Mesenchymal stem cell (in vitro differentiated cells and primary cell): ENCODE measurements around the gene KBTBD4.

Source experiments
- DNase-seq: peaks from one replicate; pipeline ENCODE4 v3.0.0-alpha.2; 2013
- H2AFZ ChIP-seq: one replicate; pipeline ENCODE4 v1.6.1; 2013; ENCODE audit warnings: low read depth, mild to moderate bottlenecking, control low read depth, inconsistent platforms, low read length, moderate library complexity
- H2AK5ac ChIP-seq: 2 replicates; pipeline ENCODE4 v1.6.1; 2013; ENCODE audit warnings: low read length, moderate library complexity, mild to moderate bottlenecking, inconsistent platforms; ENCODE audit not compliant: severe bottlenecking
- H2BK120ac ChIP-seq: one replicate; pipeline ENCODE4 v1.6.1; 2013; ENCODE audit warnings: low read depth, mild to moderate bottlenecking, inconsistent platforms, low read length, moderate library complexity
- H2BK12ac ChIP-seq, 2 experiments: one replicate each; pipeline ENCODE4 v1.6.1; 2013; ENCODE audit warnings: inconsistent platforms in 2 of 2, low read length in 2 of 2, mild to moderate bottlenecking in 2 of 2, moderate library complexity in 2 of 2, control low read depth in 1 of 2
- H2BK15ac ChIP-seq: one replicate; pipeline ENCODE4 v1.6.1; 2013; ENCODE audit warnings: mild to moderate bottlenecking, low read depth, inconsistent platforms; ENCODE audit not compliant: poor library complexity, severe bottlenecking
- H2BK5ac ChIP-seq: 2 replicates; pipeline ENCODE4 v1.6.1; 2013; ENCODE audit warnings: low read depth, mild to moderate bottlenecking, low read length, control low read depth, inconsistent platforms; ENCODE audit not compliant: poor library complexity, severe bottlenecking
- H3K14ac ChIP-seq, 2 experiments: one replicate each; pipeline ENCODE4 v1.6.1; 2013; ENCODE audit warnings: inconsistent platforms in 2 of 2, low read length in 2 of 2, control low read depth in 1 of 2, mild to moderate bottlenecking in 1 of 2, moderate library complexity in 1 of 2
- H3K18ac ChIP-seq, 2 experiments: one replicate each; pipeline ENCODE4 v1.6.1; 2013; ENCODE audit warnings: inconsistent platforms in 2 of 2, low read length in 2 of 2, control low read depth in 1 of 2, low read depth in 1 of 2, mild to moderate bottlenecking in 1 of 2
- H3K23ac ChIP-seq, 2 experiments: one replicate each; pipeline ENCODE4 v1.6.1; 2013; ENCODE audit warnings: inconsistent platforms in 2 of 2, low read length in 2 of 2, mild to moderate bottlenecking in 2 of 2, moderate library complexity in 2 of 2, control low read depth in 1 of 2
- H3K27ac ChIP-seq: 2 replicates; pipeline ENCODE4 v1.5.1; 2013; ENCODE audit warnings: mild to moderate bottlenecking, moderate library complexity, low read length, control low read depth, inconsistent platforms; ENCODE audit not compliant: poor library complexity, severe bottlenecking
- H3K27me3 ChIP-seq, 2 experiments: 2 replicates each; pipeline versions ENCODE4 v1.6.1 to v1.7.0; 2013; ENCODE audit warnings: low read length in 2 of 2, mild to moderate bottlenecking in 2 of 2, moderate library complexity in 2 of 2, control low read depth in 1 of 2, inconsistent platforms in 1 of 2; ENCODE audit not compliant: control insufficient read depth in 1 of 2, insufficient read depth in 1 of 2
- H3K36me3 ChIP-seq, 2 experiments: 2 replicates each; pipeline versions ENCODE4 v1.6.1 to v1.7.0; 2013; ENCODE audit warnings: low read length in 2 of 2, control low read depth in 1 of 2, inconsistent platforms in 1 of 2, low read depth in 1 of 2, mild to moderate bottlenecking in 1 of 2; ENCODE audit not compliant: insufficient read depth in 2 of 2, control insufficient read depth in 1 of 2
- H3K4ac ChIP-seq, 2 experiments: one replicate each; pipeline ENCODE4 v1.6.1; 2013; ENCODE audit warnings: inconsistent platforms in 2 of 2, low read length in 2 of 2, mild to moderate bottlenecking in 2 of 2, moderate library complexity in 2 of 2, control low read depth in 1 of 2, low read depth in 1 of 2
- H3K4me1 ChIP-seq: 2 replicates; pipeline ENCODE4 v1.6.1; 2013; ENCODE audit warnings: low read depth, low read length, control low read depth; ENCODE audit not compliant: control insufficient read depth, insufficient read depth
- H3K4me2 ChIP-seq: 2 replicates; pipeline ENCODE4 v1.6.1; 2013; ENCODE audit warnings: low read length, mild to moderate bottlenecking, inconsistent platforms; ENCODE audit not compliant: poor library complexity, severe bottlenecking
- H3K4me3 ChIP-seq, 2 experiments: 2 replicates each; pipeline versions ENCODE4 v1.5.1 to v1.7.0; 2013; ENCODE audit warnings: low read length in 2 of 2, mild to moderate bottlenecking in 2 of 2, control low read depth in 1 of 2, low read depth in 1 of 2; ENCODE audit not compliant: insufficient read depth in 1 of 2
- H3K79me1 ChIP-seq: replicated peaks from 2 replicates; pipeline ENCODE4 v1.6.1; 2013; ENCODE audit warnings: mild to moderate bottlenecking, control low read depth, low read length, inconsistent platforms; ENCODE audit not compliant: poor library complexity, severe bottlenecking
- H3K9ac ChIP-seq: 2 replicates; pipeline ENCODE4 v1.7.0; 2013; ENCODE audit warnings: mild to moderate bottlenecking, low read length, moderate library complexity
- H3K9me3 ChIP-seq: 2 replicates; pipeline ENCODE4 v1.7.0; 2013; ENCODE audit warnings: mild to moderate bottlenecking, low read length; ENCODE audit not compliant: control insufficient read depth
- H4K8ac ChIP-seq: one replicate; pipeline ENCODE4 v1.6.1; 2013; ENCODE audit warnings: inconsistent platforms, mild to moderate bottlenecking, low read length, moderate library complexity
- H4K91ac ChIP-seq: one replicate; pipeline ENCODE4 v1.6.1; 2013; ENCODE audit warnings: mild to moderate bottlenecking, low read length, inconsistent platforms
- WGBS: methylation state at CpG from one replicate; pipeline ENCODE4 v1.1.7; 2013; ENCODE audit warnings: mixed read lengths; 5-methylcytosine and 5-hydroxymethylcytosine counted together

KBTBD4 gene

GRCh38 chr11:47609675-47610074 is 30.9 kb upstream of the KBTBD4 start:
- no peak overlapping the region for H3K18ac ChIP-seq
- no peak for DNase-seq
- H3K4me3 ChIP-seq = no peak overlapping the region

GRCh38 chr11:47607380-47607779 is 28.6 kb upstream of the KBTBD4 start:
- peak; percentile 96 for DNase-seq
- Histone ChIP-seq H3K9me3 (no peaks in the 10 kb centered on the region), H4K91ac (no peak overlapping the region), H2BK120ac (no peak overlapping the region), H3K9ac (peak overlapping the region; percentile 63), H3K27me3 (no peaks in the 10 kb centered on the region), H3K36me3 (peaks cover 0 to 22% of the 10 kb centered on the region in 2 experiments), H3K27ac (no peak overlapping the region), H3K23ac (no peak overlapping the region), H3K18ac (no peak overlapping the region), H2BK15ac (no peak overlapping the region), H3K4me1 (peaks cover 3% of the 10 kb centered on the region), H3K4ac (peak overlapping the region in 1 of 2 experiments; percentile 42), H3K4me2 (no peak overlapping the region), H3K14ac (no peak overlapping the region), H3K4me3 (peak overlapping the region in 1 of 2 experiments; percentile 42), H4K8ac (no peak overlapping the region), H2AK5ac (no peak overlapping the region), H2BK12ac (no peak overlapping the region), H2BK5ac (no peak overlapping the region), H2AFZ (no peak overlapping the region), H3K79me1 (no peaks in the 10 kb centered on the region)
- WGBS = 36% methylated on average over 6 of the region's 7 CpGs

More at GRCh38 chr11:47609675-47610074, 30.9 kb upstream of the KBTBD4 start:
- no peak overlapping the region for H3K23ac ChIP-seq
- no peak overlapping the region for H3K14ac ChIP-seq
- H3K79me1 ChIP-seq = no peaks in the 10 kb centered on the region
- H4K91ac ChIP-seq = no peak overlapping the region
- no peak overlapping the region for H4K8ac ChIP-seq
- no peak overlapping the region for H3K9ac ChIP-seq
- peaks cover 0 to 28% of the 10 kb centered on the region in 2 experiments for H3K36me3 ChIP-seq
- H3K9me3 ChIP-seq = no peaks in the 10 kb centered on the region
- H2BK15ac ChIP-seq = no peak overlapping the region
- H3K27me3 ChIP-seq = no peaks in the 10 kb centered on the region
- H2BK12ac ChIP-seq = no peak overlapping the region
- no peak overlapping the region for H2BK120ac ChIP-seq
- H2BK5ac ChIP-seq = no peak overlapping the region
- H2AFZ ChIP-seq = no peak overlapping the region
- H2AK5ac ChIP-seq = no peak overlapping the region
- H3K4me2 ChIP-seq = no peak overlapping the region
- 75% methylated on average over 3 of the region's 3 CpGs for WGBS
- no peak overlapping the region for H3K4ac ChIP-seq
- H3K4me1 ChIP-seq = peaks cover 3% of the 10 kb centered on the region
- no peak overlapping the region for H3K27ac ChIP-seq

- H2AFZ ChIP-seq = no peak overlapping the region
- H3K9me3 ChIP-seq = no peaks in the 10 kb centered on the region
- H3K14ac ChIP-seq = peak overlapping the region in 1 of 2 experiments; percentile 68
- H3K4me1 ChIP-seq = peaks cover 3% of the 10 kb centered on the region
- no peak overlapping the region for H3K4ac ChIP-seq
- H3K27me3 ChIP-seq = no peaks in the 10 kb centered on the region
- H4K91ac ChIP-seq = peak overlapping the region; percentile 70
- no peak overlapping the region for H2AK5ac ChIP-seq
- 7% methylated on average over 4 of the region's 5 CpGs for WGBS
- no peak overlapping the region for H2BK5ac ChIP-seq
- peak; percentile 67 for DNase-seq
- H3K27ac ChIP-seq = no peak overlapping the region
- no peak overlapping the region for H3K23ac ChIP-seq
- H3K4me2 ChIP-seq = no peak overlapping the region
- H3K79me1 ChIP-seq = no peaks in the 10 kb centered on the region
- no peak overlapping the region for H2BK120ac ChIP-seq
- peak overlapping the region; percentile 33 to 60 for H2BK12ac ChIP-seq
- peak overlapping the region; percentile 10 for H4K8ac ChIP-seq
- peak overlapping the region; percentile 63 for H3K9ac ChIP-seq
- H3K18ac ChIP-seq = peak overlapping the region; percentile 59 to 71
- peaks cover 0 to 19% of the 10 kb centered on the region in 2 experiments for H3K36me3 ChIP-seq
- H2BK15ac ChIP-seq = no peak overlapping the region
- H3K4me3 ChIP-seq = peak overlapping the region in 1 of 2 experiments; percentile 42
Observed at GRCh38 chr11:47606731-47607130, 28.0 kb upstream of the KBTBD4 start.

GRCh38 chr11:47605921-47606320 is 27.2 kb upstream of the KBTBD4 start:
- Histone ChIP-seq H3K27me3 (no peaks in the 10 kb centered on the region), H3K9ac (peak overlapping the region; percentile 63), H3K23ac (no peak overlapping the region), H3K4me3 (no peak overlapping the region), H4K8ac (no peak overlapping the region), H3K36me3 (peaks cover 0 to 11% of the 10 kb centered on the region in 2 experiments), H3K27ac (no peak overlapping the region), H3K79me1 (no peaks in the 10 kb centered on the region), H3K18ac (no peak overlapping the region), H3K4me2 (no peak overlapping the region), H2BK15ac (no peak overlapping the region), H3K4me1 (peaks cover 3% of the 10 kb centered on the region), H3K4ac (no peak overlapping the region), H2BK120ac (no peak overlapping the region), H3K9me3 (no peaks in the 10 kb centered on the region), H4K91ac (no peak overlapping the region), H2AFZ (no peak overlapping the region), H3K14ac (no peak overlapping the region), H2AK5ac (no peak overlapping the region), H2BK5ac (no peak overlapping the region), H2BK12ac (no peak overlapping the region)
- WGBS = 87% methylated on average over 3 of the region's 3 CpGs
- DNase-seq = no peak
